ENCODE results near the gene MRAS. TPM values are rescaled to one million over a fixed set of nuclear protein-coding genes. Genes with fewer than 3 reads are reported as not detected.

Gene MRAS
- total and polyA plus RNA-seq, 2 of the 8 experiments (the other 6 are each of a cell fraction or from before 2014, with no cell fraction given): 10.6 to 16.2 TPM

DNA sequence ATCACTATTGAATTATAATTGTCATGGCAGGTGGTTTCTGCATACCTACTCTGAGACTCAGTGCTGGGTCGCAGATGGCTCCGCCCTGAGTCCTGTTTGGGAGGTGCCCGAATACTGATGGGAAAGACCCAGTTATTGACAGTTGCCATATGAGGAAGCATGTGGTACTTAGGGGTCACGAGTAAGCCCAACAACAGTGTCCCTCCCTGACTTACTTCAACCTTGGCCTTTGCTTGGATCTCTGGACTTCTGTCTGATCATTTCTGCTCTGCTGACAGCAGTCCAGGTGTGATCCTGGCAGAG, 16.8 kb downstream of the MRAS start:
- no peak for FAIRE-seq
- H3K4ac ChIP-seq (replicated peaks; ENCODE audit: insufficient read length, low read depth, low read length): no peak overlapping the region
- H3K36me3 ChIP-seq (ENCODE audit: control insufficient read depth in 2 of 4, insufficient read depth in 4 of 4, low read length in 3 of 4): no peaks in the 10 kb centered on the region
- H3K18ac ChIP-seq (ENCODE audit: extremely low read depth, low read length): no peak overlapping the region
- H3K14ac ChIP-seq (ENCODE audit: insufficient read length): no peak overlapping the region
- H3K4me1 ChIP-seq (replicated peaks in 1 of 4; ENCODE audit: control insufficient read depth in 3 of 4, insufficient read depth in 4 of 4, low read length in 3 of 4): no peaks in the 10 kb centered on the region; a peak in 1 of 7 replicates
- H4K91ac ChIP-seq (replicated peaks; ENCODE audit: insufficient read length, low read length): no peak overlapping the region
- H3K23ac ChIP-seq (ENCODE audit: insufficient read length): no peak overlapping the region
- H3K9ac ChIP-seq (replicated peaks in 1 of 4; ENCODE audit: extremely low read depth in 1 of 4, low read depth in 3 of 4, low read length in 3 of 4): no peak overlapping the region
- no peak overlapping the region for H3K56ac ChIP-seq (replicated peaks; ENCODE audit: insufficient read length, low read depth, low read length)
- TF ChIP-seq JUND (IDR thresholded peaks at IDR 0.05; ENCODE audit: low read length) (no peak), SP4 (IDR thresholded peaks at IDR 0.05; ENCODE audit: low read length) (no peak), POLR2AphosphoS5 (IDR thresholded peaks at IDR 0.05; ENCODE audit: low read depth, low read length) (no peak), CHD2 (IDR thresholded peaks at IDR 0.05; ENCODE audit: low read length) (no peak), KDM5A (IDR thresholded peaks at IDR 0.05; ENCODE audit: low read length) (no peak), BACH1 (IDR thresholded peaks at IDR 0.05; ENCODE audit: low read length) (no peak), JUN (IDR thresholded peaks at IDR 0.05; ENCODE audit: low read depth, low read length) (no peak)
- H4K20me1 ChIP-seq (replicated peaks in 1 of 2; ENCODE audit: control insufficient read depth in 1 of 2, insufficient read depth in 2 of 2, low read length in 2 of 2): peaks cover 0 to 2% of the 10 kb centered on the region in 2 experiments
- H3K79me2 ChIP-seq (ENCODE audit: control insufficient read depth in 1 of 2, insufficient read depth in 2 of 2, low read length in 2 of 2): no peaks in the 10 kb centered on the region
- 94% methylated on average over 4 of the region's 4 CpGs; no CpG with 5 or more reads in 1 of the 2 experiments for WGBS, 2 experiments (ENCODE audit: extremely low coverage in 1 of 2, insufficient coverage in 1 of 2, insufficient read length in 1 of 2, insufficient replicate concordance in 2 of 2, low coverage in 1 of 2, low lambda C conversion rate in 2 of 2, missing lambda C conversion rate in 1 of 2)
- H3K27me3 ChIP-seq (replicated peaks in 1 of 4; ENCODE audit: control insufficient read depth in 3 of 4, extremely low read depth in 1 of 4, insufficient read depth in 3 of 4, low read length in 3 of 4): no peaks in the 10 kb centered on the region; a peak in 1 of 7 replicates
- ChIA-PET CTCF (ENCODE audit: partially characterized antibody) (interaction anchor here (1.2 to 1.4 kb wide), 3 partner anchors 15 to 61 kb away, joined by 4 to 5 read pairs (median 4); no protein-coding TSS in a partner anchor), POLR2A (ENCODE audit: partially characterized antibody) (no interaction called here)
- no peak overlapping the region for H3K4me3 ChIP-seq (ENCODE audit: extremely low read depth in 1 of 4, insufficient read depth in 2 of 4, low read depth in 3 of 4, low read length in 4 of 4)
- no peak overlapping the region for H2BK20ac ChIP-seq (ENCODE audit: low read length)
- no peak overlapping the region for H2AFZ ChIP-seq (ENCODE audit: low read length)
- no peaks in the 10 kb centered on the region for H3K23me2 ChIP-seq (ENCODE audit: low read depth, low read length)
- no peak overlapping the region for H3K27ac ChIP-seq (ENCODE audit: low read depth, low read length)
- no peak overlapping the region for H2BK12ac ChIP-seq (ENCODE audit: low read depth, low read length)
- H4K5ac ChIP-seq (ENCODE audit: insufficient read length, low read depth, low read length): no peak overlapping the region
- H2BK15ac ChIP-seq (ENCODE audit: low read length): no peak overlapping the region
- no peak overlapping the region for H2BK5ac ChIP-seq (ENCODE audit: low read depth, low read length)
- no peak overlapping the region for H3K4me2 ChIP-seq (ENCODE audit: insufficient read depth in 1 of 2, low read depth in 2 of 2, low read length in 2 of 2)
- no peaks in the 10 kb centered on the region for H3K9me3 ChIP-seq (ENCODE audit: insufficient read depth in 2 of 2, low read depth in 1 of 2, low read length in 1 of 2)
- peaks cover 2% of the 10 kb centered on the region; the same call in 1 of the 2 replicates for H3K79me1 ChIP-seq (ENCODE audit: low read depth, low read length)
- H4K8ac ChIP-seq (ENCODE audit: extremely low read depth, insufficient read depth, low read length): no peak overlapping the region
- no peak for DNase-seq (ENCODE audit: low read depth in 1 of 2, low spot score in 2 of 2)
- no peak overlapping the region for H2BK120ac ChIP-seq (replicated peaks; ENCODE audit: low read depth, low read length)
- no peak overlapping the region for H2AK5ac ChIP-seq (ENCODE audit: low read depth, low read length)
